GM12891 (cell line): ENCODE data around the gene FGF3.

ENCODE experiments used
- PAX5 ChIP-seq: IDR thresholded peaks from 2 replicates; pipeline ENCODE4 v1.6.1; 2011; ENCODE audit warnings: low read length, moderate library complexity, mild to moderate bottlenecking; ENCODE audit not compliant: insufficient read depth, severe bottlenecking
- POLR2A ChIP-seq: IDR thresholded peaks from 2 replicates; pipeline ENCODE4 v1.6.1; 2011; ENCODE audit warnings: low read depth, low read length, control low read depth
- POLR2AphosphoS5 ChIP-seq: IDR thresholded peaks from 2 replicates; pipeline ENCODE4 v1.6.1; 2011; ENCODE audit warnings: low read depth, low read length, control low read depth
- POU2F2 ChIP-seq: IDR thresholded peaks from 2 replicates; pipeline ENCODE4 v1.6.1; 2011; ENCODE audit warnings: low read depth, mild to moderate bottlenecking, control low read depth, low read length, moderate library complexity
- SPI1 ChIP-seq: IDR thresholded peaks from 2 replicates; pipeline ENCODE4 v1.6.1; 2011; ENCODE audit warnings: low read depth, low read length, control low read depth
- TAF1 ChIP-seq: IDR thresholded peaks from 2 replicates; pipeline ENCODE4 v1.6.1; 2011; ENCODE audit warnings: low read depth, low read length, control low read depth

DNA sequence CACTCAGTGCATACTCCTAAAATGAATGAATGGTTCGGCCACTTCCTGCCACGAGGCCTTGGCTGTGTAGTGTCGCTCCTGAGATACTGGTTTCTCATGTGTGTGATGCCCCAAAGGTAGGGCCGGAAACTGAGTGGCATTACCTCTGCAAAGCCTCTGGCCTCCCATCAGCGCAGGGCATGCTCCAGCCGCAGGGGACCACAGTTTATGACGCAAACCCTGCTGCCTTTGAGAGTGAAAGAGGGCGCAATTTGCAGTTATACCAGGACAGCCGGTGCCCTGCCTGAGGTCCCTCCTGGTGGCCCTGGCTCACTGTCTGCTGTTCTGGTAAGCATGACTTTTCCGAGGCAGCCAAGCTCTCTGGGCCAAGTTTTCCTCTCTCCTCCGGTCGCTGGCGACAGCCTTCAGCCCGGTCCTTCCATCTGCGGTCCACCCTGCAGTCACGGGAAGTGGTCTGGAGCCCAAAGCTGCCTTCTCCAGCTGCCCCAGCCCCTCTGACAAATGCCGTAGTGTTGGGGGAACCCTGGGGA, 2.4 kb upstream of the FGF3 start:
- TF ChIP-seq POLR2AphosphoS5 (no peak), TAF1 (no peak), PAX5 (no peak), POLR2A (no peak), SPI1 (no peak), POU2F2 (no peak)
